ENCODE results near the gene FUT6. TPM values are rescaled to one million over a fixed set of nuclear protein-coding genes. Genes with fewer than 3 reads are reported as not detected.
A peak's percentile ranks its signal among the peaks of the same experiment; 100 is the strongest.

FUT6 gene
- total and polyA plus RNA-seq, 11 donors: not detected

- Histone ChIP-seq H3K27ac (peak overlapping the region in 2 of 12 donors; percentile 72 to 80), H3K4me3 (no peak overlapping the region), H3K9me3 (no peaks in the 10 kb centered on the region), H3K36me3 (no peaks in the 10 kb centered on the region), H3K4me1 (peaks cover 0 to 14% (median 9%) of the 10 kb centered on the region in 12 donors), H3K27me3 (peaks cover 0 to 12% (median 0%) of the 10 kb centered on the region in 9 donors)
- TF ChIP-seq CTCF (IDR thresholded peaks at IDR 0.05) (no peak), POLR2A (IDR thresholded peaks at IDR 0.05) (no peak)
- WGBS, 4 donors: 65 to 73% (median 70%) methylated on average over 19 of the region's 19 CpGs
- intact Hi-C loops (cut with DNase I): no loop called here
- no peak for DNase-seq
- peak in 1 of 4 donors; percentile 2 for ATAC-seq
These were observed 42.2 kb upstream of the FUT6 start for GRCh38 chr19:5881543-5882299.

GRCh38 chr19:5880604-5881078 is 41.1 kb upstream of the FUT6 start:
- H3K9me3 ChIP-seq: no peaks in the 10 kb centered on the region
- no peaks in the 10 kb centered on the region for H3K36me3 ChIP-seq
- H3K27ac ChIP-seq: peak overlapping the region in 8 of 12 donors; percentile 20 to 80 (median 68)
- 9 to 12% (median 10%) methylated on average over 8 to 15 of the region's 15 CpGs for WGBS, 4 donors
- TF ChIP-seq POLR2A (IDR thresholded peaks at IDR 0.05): no peak
- TF ChIP-seq CTCF (IDR thresholded peaks at IDR 0.05): no peak
- H3K4me1 ChIP-seq: peaks cover 0 to 14% (median 9%) of the 10 kb centered on the region in 12 donors
- ATAC-seq (peak; percentile 89 to 98 (median 92)), DNase-seq (peak; percentile 77 to 89 (median 81))
- intact Hi-C loops (cut with DNase I): no loop called here
- H3K27me3 ChIP-seq: peaks cover 0 to 12% (median 0%) of the 10 kb centered on the region in 9 donors
- H3K4me3 ChIP-seq: no peak overlapping the region

- ATAC-seq: peak in 1 of 4 donors; percentile 5
- no peaks in the 10 kb centered on the region for H3K36me3 ChIP-seq
- intact Hi-C loops (cut with DNase I): no loop called here
- peak overlapping the region in 7 of 12 donors; percentile 32 to 80 (median 69) for H3K27ac ChIP-seq
- DNase-seq: no peak
- H3K4me3 ChIP-seq: no peak overlapping the region
- no peaks in the 10 kb centered on the region for H3K9me3 ChIP-seq
- peaks cover 0 to 14% (median 9%) of the 10 kb centered on the region in 12 donors for H3K4me1 ChIP-seq
- TF ChIP-seq CTCF (IDR thresholded peaks at IDR 0.05) (no peak), POLR2A (IDR thresholded peaks at IDR 0.05) (no peak)
- H3K27me3 ChIP-seq: peaks cover 0 to 12% (median 0%) of the 10 kb centered on the region in 9 donors
- WGBS, 4 donors: 43 to 51% (median 46%) methylated on average over 6 of the region's 6 CpGs
These were observed 40.7 kb upstream of the FUT6 start for GRCh38 chr19:5880196-5880595.

- no peak for DNase-seq
- ATAC-seq: no peak
- peak overlapping the region in 1 of 12 donors; percentile 13 for H3K27ac ChIP-seq
- intact Hi-C loops (cut with DNase I): loop anchor here in 2 of 10 donors (5.0 kb wide), 2 partner anchors 46 to 51 kb away; no protein-coding TSS in a partner anchor
- no peaks in the 10 kb centered on the region for H3K36me3 ChIP-seq
- TF ChIP-seq CTCF (IDR thresholded peaks at IDR 0.05): no peak
- no peak for TF ChIP-seq POLR2A (IDR thresholded peaks at IDR 0.05)
- H3K9me3 ChIP-seq: no peaks in the 10 kb centered on the region
- peaks cover 0 to 14% (median 9%) of the 10 kb centered on the region in 12 donors for H3K4me1 ChIP-seq
- no peak overlapping the region for H3K4me3 ChIP-seq
- peaks cover 0 to 12% (median 0%) of the 10 kb centered on the region in 9 donors for H3K27me3 ChIP-seq
- 64 to 85% (median 80%) methylated on average over 7 to 9 of the region's 9 CpGs for WGBS, 4 donors
These were observed 38.4 kb upstream of the FUT6 start for GRCh38 chr19:5877882-5878281.
